ENCODE data around the gene ICE1.

DNA sequence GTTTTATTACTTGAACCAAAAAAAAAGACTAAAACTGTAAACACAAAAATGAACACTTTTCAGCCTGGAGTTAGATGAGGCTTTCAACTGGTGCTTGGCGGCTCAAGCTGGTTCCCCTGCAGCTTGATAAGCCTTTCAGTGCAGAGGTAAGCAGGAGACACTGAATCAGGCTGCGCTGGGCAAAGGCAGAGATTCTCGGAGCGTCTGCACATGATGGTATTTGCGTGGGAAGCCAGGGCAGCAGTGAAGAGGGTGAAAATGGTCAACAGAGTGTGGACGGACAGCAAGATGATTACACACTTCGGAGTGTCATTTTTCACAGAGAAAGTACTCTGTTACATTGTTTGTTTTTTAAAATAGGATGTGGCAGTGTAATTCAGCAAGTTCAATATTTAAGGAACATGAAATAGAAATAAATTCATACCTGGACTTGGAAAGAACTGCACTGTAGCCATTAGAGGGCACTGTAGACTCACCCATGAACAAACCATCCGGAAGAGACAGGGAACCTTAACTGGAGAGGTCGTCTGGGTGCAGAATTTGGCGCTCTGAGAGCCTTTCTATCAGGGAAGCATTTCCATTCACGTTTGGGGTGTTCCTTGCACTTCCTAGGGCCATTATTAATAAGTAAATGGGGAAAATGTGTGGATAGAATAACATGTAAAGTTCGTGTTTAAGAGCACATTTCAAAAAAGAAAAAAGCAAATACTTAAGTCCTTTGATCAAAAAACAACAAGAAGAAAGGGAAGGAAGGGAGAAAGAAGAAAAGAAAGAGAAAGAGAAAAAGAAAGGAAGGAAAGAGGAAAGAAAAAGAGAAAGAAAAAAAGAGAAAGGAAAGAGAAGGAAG lies 69.8 kb downstream of the ICE1 start:
- TF ChIP-seq FOXM1 (IDR thresholded peaks at IDR 0.05; ENCODE audit: borderline replicate concordance) (no peak), SUZ12 (IDR thresholded peaks at IDR 0.05) (no peak), ZNF384 (IDR thresholded peaks at IDR 0.05) (no peak), SP1 (IDR thresholded peaks at IDR 0.05) (no peak), FOXK2 (IDR thresholded peaks at IDR 0.05) (no peak), BHLHE40 (IDR thresholded peaks at IDR 0.05; ENCODE audit: borderline replicate concordance) (no peak), ARNT (IDR thresholded peaks at IDR 0.05) (no peak), FOXA1 (IDR thresholded peaks at IDR 0.05) (no peak), NFRKB (IDR thresholded peaks at IDR 0.05) (no peak), TARDBP (IDR thresholded peaks at IDR 0.05) (no peak), HDGF (IDR thresholded peaks at IDR 0.05; ENCODE audit: borderline replicate concordance) (no peak), CTBP1 (IDR thresholded peaks at IDR 0.05; ENCODE audit: borderline replicate concordance) (no peak), LEF1 (IDR thresholded peaks at IDR 0.05; ENCODE audit: borderline replicate concordance) (no peak)
- TF ChIP-seq, protein P1, sequence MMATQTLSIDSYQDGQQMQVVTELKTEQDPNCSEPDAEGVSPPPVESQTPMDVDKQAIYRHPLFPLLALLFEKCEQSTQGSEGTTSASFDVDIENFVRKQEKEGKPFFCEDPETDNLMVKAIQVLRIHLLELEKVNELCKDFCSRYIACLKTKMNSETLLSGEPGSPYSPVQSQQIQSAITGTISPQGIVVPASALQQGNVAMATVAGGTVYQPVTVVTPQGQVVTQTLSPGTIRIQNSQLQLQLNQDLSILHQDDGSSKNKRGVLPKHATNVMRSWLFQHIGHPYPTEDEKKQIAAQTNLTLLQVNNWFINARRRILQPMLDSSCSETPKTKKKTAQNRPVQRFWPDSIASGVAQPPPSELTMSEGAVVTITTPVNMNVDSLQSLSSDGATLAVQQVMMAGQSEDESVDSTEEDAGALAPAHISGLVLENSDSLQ (IDR thresholded peaks at IDR 0.05), result no peak

Data from HEK293T (cell line).